Neuronal stem cell (in vitro differentiated cells): ENCODE results near the gene CLEC4M.
"Not testable (repeated sequence)": the region's sequence is repeated elsewhere in the genome, so short reads cannot be mapped to it uniquely, and the experiment has no call there.

ENCODE experiments used
- DNase-seq: peaks from one replicate; pipeline ENCODE4 v3.0.0-alpha.2; 2013; ENCODE audit warnings: low spot score
- H2AFZ ChIP-seq: one replicate; pipeline ENCODE4 v1.6.1; 2013; ENCODE audit warnings: mild to moderate bottlenecking, low read length, inconsistent platforms
- H2AK5ac ChIP-seq: 2 replicates; pipeline ENCODE4 v1.6.1; 2013; ENCODE audit warnings: low read depth, mild to moderate bottlenecking, inconsistent platforms, low read length, moderate library complexity, mixed read lengths
- H2BK120ac ChIP-seq: 2 replicates; pipeline ENCODE4 v1.6.1; 2013; ENCODE audit warnings: low read depth, mild to moderate bottlenecking, inconsistent platforms, low read length, moderate library complexity, mixed read lengths
- H2BK12ac ChIP-seq: one replicate; pipeline ENCODE4 v1.6.1; 2013; ENCODE audit warnings: low read length, inconsistent platforms
- H2BK15ac ChIP-seq: 2 replicates; pipeline ENCODE4 v1.6.1; 2013; ENCODE audit warnings: mild to moderate bottlenecking, low read length, inconsistent platforms, mixed read lengths
- H2BK5ac ChIP-seq: one replicate; pipeline ENCODE4 v1.6.1; 2013; ENCODE audit warnings: inconsistent platforms, mild to moderate bottlenecking, low read length, moderate library complexity
- H3K14ac ChIP-seq: one replicate; pipeline ENCODE4 v1.6.1; 2013; ENCODE audit warnings: low read length, inconsistent platforms
- H3K18ac ChIP-seq: 2 replicates; pipeline ENCODE4 v1.6.1; 2013; ENCODE audit warnings: low read length, inconsistent platforms
- H3K23ac ChIP-seq: 2 replicates; pipeline ENCODE4 v1.6.1; 2013; ENCODE audit warnings: low read depth, mild to moderate bottlenecking, mixed read lengths, low read length, inconsistent platforms; ENCODE audit not compliant: poor library complexity
- H3K27ac ChIP-seq: replicated peaks from 3 replicates; pipeline ENCODE4 v1.5.1; 2013; ENCODE audit warnings: low read length, inconsistent platforms
- H3K27me3 ChIP-seq, 3 experiments: 2 replicates each; pipeline ENCODE4 v1.6.1; 2013; ENCODE audit warnings: low read length in 3 of 3, mild to moderate bottlenecking in 2 of 3, inconsistent platforms in 1 of 3, low read depth in 1 of 3, mixed read lengths in 1 of 3, moderate library complexity in 1 of 3; ENCODE audit not compliant: control insufficient read depth in 3 of 3, insufficient read depth in 3 of 3
- H3K36me3 ChIP-seq, 2 donors: replicated peaks in 1 of 2; 2 replicates each; pipeline ENCODE4 v1.6.1; 2013; ENCODE audit warnings: low read length in 2 of 2; ENCODE audit not compliant: control insufficient read depth in 2 of 2, insufficient read depth in 2 of 2
- H3K4ac ChIP-seq: 2 replicates; pipeline ENCODE4 v1.6.1; 2013; ENCODE audit warnings: inconsistent platforms, mild to moderate bottlenecking, low read length, moderate library complexity
- H3K4me1 ChIP-seq, 2 donors: 1 replicate in 1 of 2; 2 replicates in 1 of 2; pipeline ENCODE4 v1.6.1; 2013; ENCODE audit warnings: low read length in 2 of 2, low read depth in 1 of 2; ENCODE audit not compliant: control insufficient read depth in 2 of 2, insufficient read depth in 1 of 2
- H3K4me2 ChIP-seq: one replicate; pipeline ENCODE4 v1.6.1; 2013; ENCODE audit warnings: mild to moderate bottlenecking, low read length, inconsistent platforms; ENCODE audit not compliant: insufficient read depth, poor library complexity, severe bottlenecking
- H3K4me3 ChIP-seq, 2 donors: 2 replicates each; pipeline ENCODE4 v1.5.1; 2013; ENCODE audit warnings: low read length in 2 of 2, mild to moderate bottlenecking in 2 of 2, inconsistent platforms in 1 of 2, moderate library complexity in 1 of 2
- H3K79me1 ChIP-seq: one replicate; pipeline ENCODE4 v1.6.1; 2013; ENCODE audit warnings: low read depth, mild to moderate bottlenecking, inconsistent platforms, low read length, moderate library complexity
- H3K9ac ChIP-seq: one replicate; pipeline ENCODE4 v1.6.1; 2013; ENCODE audit warnings: mild to moderate bottlenecking, low read depth, low read length, inconsistent platforms; ENCODE audit not compliant: poor library complexity
- H3K9me3 ChIP-seq, 2 donors: replicated peaks in 1 of 2; 2 replicates each; pipeline versions ENCODE3 to v1.6.1; 2013; ENCODE audit warnings: low read length in 2 of 2, mild to moderate bottlenecking in 2 of 2, inconsistent platforms in 1 of 2, low read depth in 1 of 2, mixed read lengths in 1 of 2, moderate library complexity in 1 of 2; ENCODE audit not compliant: control insufficient read depth in 2 of 2, insufficient read depth in 1 of 2
- H4K8ac ChIP-seq: one replicate; pipeline ENCODE4 v1.6.1; 2013; ENCODE audit warnings: low read depth, mild to moderate bottlenecking, inconsistent platforms, low read length, moderate library complexity
- H4K91ac ChIP-seq: one replicate; pipeline ENCODE4 v1.6.1; 2013; ENCODE audit warnings: low read length, low read depth, mild to moderate bottlenecking, inconsistent platforms; ENCODE audit not compliant: poor library complexity
- WGBS, 2 donors: extraction: QIAGEN DNeasy Blood & Tissue Kit; methylation state at CpG; one replicate each; pipeline ENCODE4 v1.1.7; 2013; ENCODE audit warnings: missing lambda C conversion rate in 2 of 2, mixed read lengths in 1 of 2; ENCODE audit not compliant: insufficient read length in 2 of 2, insufficient replicate concordance in 1 of 2; ENCODE audit errors: extremely low coverage in 2 of 2; 5-methylcytosine and 5-hydroxymethylcytosine counted together

CLEC4M gene

DNA sequence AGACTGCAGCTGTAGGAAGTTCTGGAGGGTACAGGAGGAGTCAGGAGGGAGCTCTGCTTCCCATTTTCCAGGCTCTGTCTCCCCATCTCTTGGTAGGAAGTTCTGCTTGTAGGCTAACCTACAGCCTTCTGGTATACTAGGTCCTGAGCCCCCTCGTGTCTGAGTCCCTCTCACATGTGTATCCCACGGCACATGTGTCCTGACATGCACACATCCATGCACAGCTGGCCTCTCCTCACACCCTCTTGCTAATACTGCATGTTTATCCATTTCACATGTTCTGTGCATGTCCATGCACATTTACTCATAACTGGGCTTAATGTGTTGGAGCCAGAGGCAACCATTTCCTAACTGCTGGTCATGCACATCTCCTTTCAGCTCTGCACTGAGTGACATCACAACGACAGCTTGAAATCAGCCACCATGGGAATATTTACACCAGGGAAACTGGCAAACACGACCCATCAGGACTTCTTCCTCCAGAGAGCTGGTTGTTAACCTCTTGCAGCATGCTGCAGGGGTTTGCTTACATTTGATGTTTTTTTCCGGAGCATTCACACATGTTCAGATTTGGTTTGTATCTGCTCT lies 18.8 kb upstream of the CLEC4M start:
- Histone ChIP-seq H3K79me1 (no peaks in the 10 kb centered on the region), H3K36me3 (no peaks in the 10 kb centered on the region), H3K27me3 (peaks cover 0 to 3% (median 0%) of the 10 kb centered on the region in 3 experiments), H2AK5ac (no peak overlapping the region), H4K91ac (no peak overlapping the region), H2BK5ac (no peak overlapping the region), H3K4me2 (no peak overlapping the region), H3K18ac (no peak overlapping the region), H3K4me3 (no peak overlapping the region), H2BK15ac (no peak overlapping the region), H3K14ac (no peak overlapping the region), H3K27ac (no peak overlapping the region), H3K4ac (no peak overlapping the region), H3K4me1 (no peaks in the 10 kb centered on the region), H2AFZ (no peak overlapping the region), H2BK120ac (no peak overlapping the region), H3K9me3 (no peaks in the 10 kb centered on the region), H3K23ac (no peak overlapping the region), H2BK12ac (no peak overlapping the region), H4K8ac (no peak overlapping the region), H3K9ac (no peak overlapping the region)
- no peak for DNase-seq
- no CpG with 5 or more reads among the region's 5 CpGs for WGBS, 2 donors

DNA sequence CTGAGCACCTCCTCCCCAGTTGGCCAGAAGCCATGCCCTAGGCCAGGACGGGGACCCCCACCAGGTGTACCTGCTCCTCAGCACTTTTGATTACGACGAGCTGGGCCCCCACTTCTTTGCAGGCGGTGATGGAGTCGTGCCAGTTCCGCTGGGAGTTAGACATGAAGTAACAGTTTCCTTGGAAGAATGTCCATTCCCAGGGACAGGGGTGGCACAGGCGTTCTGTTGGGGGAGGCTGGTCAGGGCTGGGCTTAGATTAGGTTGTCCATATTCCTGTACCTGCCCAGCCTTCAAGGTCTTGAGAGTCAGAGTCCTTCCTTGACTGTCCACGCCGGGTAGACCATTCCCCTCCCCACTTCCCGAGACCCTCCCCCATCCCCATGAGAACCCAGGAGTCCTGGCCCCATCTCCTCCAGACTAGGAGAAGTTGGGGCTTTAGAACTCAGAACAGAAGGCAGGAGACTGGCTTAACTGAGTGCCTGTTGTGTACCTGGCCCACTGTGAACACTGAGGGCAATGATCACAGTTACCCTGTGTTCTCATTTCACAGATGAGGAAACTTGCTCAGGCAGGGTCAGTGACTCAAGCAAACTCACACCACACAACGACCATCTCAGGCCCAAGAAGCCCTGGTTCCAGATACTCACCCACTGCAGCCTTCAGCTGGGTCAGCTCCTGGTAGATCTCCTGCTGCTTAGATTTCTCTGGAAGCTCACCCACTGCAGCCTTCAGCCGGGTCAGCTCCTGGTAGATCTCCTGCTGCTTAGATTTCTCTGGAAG lies 18.0 kb upstream of the CLEC4M start:
- no peak overlapping the region for H3K4me2 ChIP-seq
- H3K23ac ChIP-seq: no peak overlapping the region
- peaks cover 0 to 3% (median 0%) of the 10 kb centered on the region in 3 experiments for H3K27me3 ChIP-seq
- no peak overlapping the region for H2BK120ac ChIP-seq
- H3K18ac ChIP-seq: no peak overlapping the region
- DNase-seq: no peak
- no peaks in the 10 kb centered on the region for H3K9me3 ChIP-seq
- no peak overlapping the region for H3K4ac ChIP-seq
- H3K9ac ChIP-seq: no peak overlapping the region
- no peak overlapping the region for H3K14ac ChIP-seq
- H2BK5ac ChIP-seq: no peak overlapping the region
- no peaks in the 10 kb centered on the region for H3K79me1 ChIP-seq
- H3K36me3 ChIP-seq: no peaks in the 10 kb centered on the region
- no peak overlapping the region for H2BK15ac ChIP-seq
- H2AFZ ChIP-seq: no peak overlapping the region
- no peak overlapping the region for H2BK12ac ChIP-seq
- WGBS, 2 donors: no CpG with 5 or more reads among the region's 12 CpGs
- H4K91ac ChIP-seq: no peak overlapping the region
- no peak overlapping the region for H4K8ac ChIP-seq
- H3K27ac ChIP-seq: no peak overlapping the region
- no peak overlapping the region for H2AK5ac ChIP-seq
- H3K4me1 ChIP-seq: no peaks in the 10 kb centered on the region
- no peak overlapping the region for H3K4me3 ChIP-seq

GRCh38 chr19:7746306-7746705 lies 16.7 kb upstream of the CLEC4M start:
- H2AK5ac ChIP-seq, H3K4me1 ChIP-seq, H3K14ac ChIP-seq, H3K79me1 ChIP-seq, H3K18ac ChIP-seq, H2AFZ ChIP-seq, H3K36me3 ChIP-seq, H4K91ac ChIP-seq, H3K9me3 ChIP-seq, H3K4me2 ChIP-seq, H3K4ac ChIP-seq, H2BK5ac ChIP-seq, DNase-seq, H3K4me3 ChIP-seq, H3K23ac ChIP-seq, H3K27ac ChIP-seq, H3K9ac ChIP-seq, H2BK120ac ChIP-seq, H3K27me3 ChIP-seq, H2BK12ac ChIP-seq, H2BK15ac ChIP-seq, H4K8ac ChIP-seq: not testable (repeated sequence)
- no CpG with 5 or more reads among the region's 4 CpGs for WGBS, 2 donors
